Stimulated activated naive CD4-positive, alpha-beta T cell treated with Interleukin-2 at 50 U/mL for 16 hours (primary cell): ENCODE data around the gene HSPA2.
A peak's percentile ranks its signal among the peaks of the same experiment; 100 is the strongest.
"Not testable (repeated sequence)": the region's sequence is repeated elsewhere in the genome, so short reads cannot be mapped to it uniquely, and the experiment has no call there.

Experiments used
- DNase-seq: peaks from one replicate; lab custom pipeline; 2025; lab: John Stamatoyannopoulos, UW

The HSPA2 gene

GRCh38 chr14:64515053-64515452 lies 25.5 kb upstream of the HSPA2 start:
- no peak for DNase-seq

DNA sequence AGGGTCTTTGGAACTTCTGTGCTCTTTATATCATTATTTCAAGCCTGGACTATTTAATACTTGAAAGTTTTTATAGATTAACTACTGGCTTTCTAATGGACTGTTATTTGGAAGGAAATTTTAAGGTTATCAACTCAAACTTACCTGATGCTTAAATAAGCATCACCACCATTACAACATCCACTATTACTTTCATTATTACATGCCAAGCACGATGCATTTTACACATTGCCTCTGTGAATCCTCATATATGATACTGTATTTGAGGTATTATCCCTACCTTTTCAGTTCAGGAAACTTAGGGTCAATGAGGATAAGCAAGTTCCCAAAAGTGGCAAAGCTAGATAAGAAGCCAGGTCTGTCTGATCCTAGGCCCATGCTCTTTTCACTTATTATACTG lies 23.6 kb upstream of the HSPA2 start:
- no peak for DNase-seq

- DNase-seq = not testable (repeated sequence)
Observed at GRCh38 chr14:64517667-64518066, 22.9 kb upstream of the HSPA2 start.

GRCh38 chr14:64518229-64518628 lies 22.3 kb upstream of the HSPA2 start:
- DNase-seq = no peak

GRCh38 chr14:64520699-64521098 lies 19.8 kb upstream of the HSPA2 start:
- no peak for DNase-seq

- DNase-seq = no peak
Observed at GRCh38 chr14:64522591-64523355, 17.8 kb upstream of the HSPA2 start.

DNA sequence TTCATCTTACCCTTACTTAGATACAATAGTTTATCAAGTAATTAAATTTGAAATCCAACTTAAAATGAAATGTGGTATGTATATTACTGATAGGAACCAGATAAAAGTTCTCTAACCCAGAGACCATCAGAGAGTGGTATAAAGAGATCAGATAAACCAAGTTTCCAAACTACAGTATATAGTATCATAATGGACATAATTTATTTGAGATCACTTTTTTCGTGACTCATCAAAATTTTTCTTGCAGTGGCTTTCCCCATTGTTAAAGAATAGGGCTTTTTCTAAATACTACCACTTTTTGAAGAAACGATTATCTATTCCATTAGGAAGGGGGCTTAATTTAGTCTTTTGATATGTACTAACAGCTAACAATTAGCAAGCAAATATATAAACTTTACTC lies 15.2 kb upstream of the HSPA2 start:
- no peak for DNase-seq

GRCh38 chr14:64531567-64531966 lies 9.0 kb upstream of the HSPA2 start:
- no peak for DNase-seq

GRCh38 chr14:64536488-64537245 lies 3.9 kb upstream of the HSPA2 start:
- DNase-seq = no peak

DNA sequence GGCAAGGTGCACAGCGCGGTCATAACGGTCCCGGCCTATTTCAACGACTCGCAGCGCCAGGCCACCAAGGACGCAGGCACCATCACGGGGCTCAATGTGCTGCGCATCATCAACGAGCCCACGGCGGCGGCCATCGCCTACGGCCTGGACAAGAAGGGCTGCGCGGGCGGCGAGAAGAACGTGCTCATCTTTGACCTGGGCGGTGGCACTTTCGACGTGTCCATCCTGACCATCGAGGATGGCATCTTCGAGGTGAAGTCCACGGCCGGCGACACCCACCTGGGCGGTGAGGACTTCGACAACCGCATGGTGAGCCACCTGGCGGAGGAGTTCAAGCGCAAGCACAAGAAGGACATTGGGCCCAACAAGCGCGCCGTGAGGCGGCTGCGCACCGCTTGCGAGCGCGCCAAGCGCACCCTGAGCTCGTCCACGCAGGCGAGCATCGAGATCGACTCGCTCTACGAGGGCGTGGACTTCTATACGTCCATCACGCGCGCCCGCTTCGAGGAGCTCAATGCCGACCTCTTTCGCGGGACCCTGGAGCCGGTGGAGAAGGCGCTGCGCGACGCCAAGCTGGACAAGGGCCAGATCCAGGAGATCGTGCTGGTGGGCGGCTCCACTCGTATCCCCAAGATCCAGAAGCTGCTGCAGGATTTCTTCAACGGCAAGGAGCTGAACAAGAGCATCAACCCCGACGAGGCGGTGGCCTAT lies 875 bp downstream of the HSPA2 start:
- no peak for DNase-seq

DNA sequence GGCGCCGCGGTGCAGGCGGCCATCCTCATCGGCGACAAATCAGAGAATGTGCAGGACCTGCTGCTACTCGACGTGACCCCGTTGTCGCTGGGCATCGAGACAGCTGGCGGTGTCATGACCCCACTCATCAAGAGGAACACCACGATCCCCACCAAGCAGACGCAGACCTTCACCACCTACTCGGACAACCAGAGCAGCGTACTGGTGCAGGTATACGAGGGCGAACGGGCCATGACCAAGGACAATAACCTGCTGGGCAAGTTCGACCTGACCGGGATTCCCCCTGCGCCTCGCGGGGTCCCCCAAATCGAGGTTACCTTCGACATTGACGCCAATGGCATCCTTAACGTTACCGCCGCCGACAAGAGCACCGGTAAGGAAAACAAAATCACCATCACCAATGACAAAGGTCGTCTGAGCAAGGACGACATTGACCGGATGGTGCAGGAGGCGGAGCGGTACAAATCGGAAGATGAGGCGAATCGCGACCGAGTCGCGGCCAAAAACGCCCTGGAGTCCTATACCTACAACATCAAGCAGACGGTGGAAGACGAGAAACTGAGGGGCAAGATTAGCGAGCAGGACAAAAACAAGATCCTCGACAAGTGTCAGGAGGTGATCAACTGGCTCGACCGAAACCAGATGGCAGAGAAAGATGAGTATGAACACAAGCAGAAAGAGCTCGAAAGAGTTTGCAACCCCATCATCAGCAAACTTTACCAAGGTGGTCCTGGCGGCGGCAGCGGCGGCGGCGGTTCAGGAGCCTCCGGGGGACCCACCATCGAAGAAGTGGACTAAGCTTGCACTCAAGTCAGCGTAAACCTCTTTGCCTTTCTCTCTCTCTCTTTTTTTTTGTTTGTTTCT lies 1.7 kb downstream of the HSPA2 start:
- no peak for DNase-seq

- no peak for DNase-seq
Observed at GRCh38 chr14:64542836-64543201, 2.3 kb downstream of the HSPA2 start.

DNA sequence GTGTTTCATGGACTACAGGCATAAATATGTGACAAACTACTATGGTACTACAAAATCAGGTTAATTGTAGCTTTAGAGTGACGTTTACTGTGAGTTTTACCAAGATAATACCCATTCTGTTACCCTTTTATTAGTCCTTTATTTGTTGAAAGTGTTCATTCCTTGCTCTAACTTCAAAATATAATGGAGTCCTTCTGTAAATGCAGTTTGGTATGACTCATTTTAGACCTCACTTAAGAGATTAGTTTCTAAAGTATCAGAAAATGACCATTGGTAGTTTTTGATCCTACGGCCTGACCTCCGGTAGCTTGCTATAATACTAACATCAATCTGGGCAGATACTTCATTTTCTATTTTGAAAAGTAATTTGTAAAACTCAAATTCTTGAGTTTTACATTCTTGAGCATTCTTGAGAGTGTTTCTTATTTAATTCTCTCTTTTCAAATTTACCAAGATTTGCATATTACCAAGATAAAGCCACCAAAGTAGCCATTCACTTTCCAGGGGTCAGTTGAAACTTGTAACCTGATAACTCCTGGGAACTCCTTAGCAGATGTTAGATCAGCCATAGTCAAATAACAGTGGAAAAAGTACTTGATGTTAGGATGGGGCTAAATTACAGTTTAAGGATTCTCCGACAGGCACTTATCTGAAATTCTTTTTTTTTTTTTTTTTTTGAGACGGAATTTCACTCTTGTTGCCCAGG lies 4.2 kb downstream of the HSPA2 start:
- DNase-seq = no peak

DNA sequence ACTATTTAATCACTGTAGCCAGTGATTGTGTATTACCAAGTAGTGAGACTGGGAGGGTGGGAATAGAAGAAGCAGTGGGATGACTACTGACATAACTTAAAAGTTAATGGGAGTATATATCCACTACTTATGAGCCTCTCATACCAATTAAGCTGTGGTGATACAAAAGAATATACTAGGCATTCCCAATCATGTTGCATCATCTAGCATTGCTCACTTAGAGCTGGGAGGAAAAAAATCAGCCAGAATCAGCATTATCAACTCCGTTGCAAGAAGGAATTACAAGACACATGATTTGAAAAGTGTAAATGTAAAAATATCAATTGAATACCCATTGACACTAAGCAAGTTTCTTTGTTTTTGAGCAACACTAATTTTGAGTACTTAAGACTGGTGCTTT lies 8.5 kb downstream of the HSPA2 start:
- no peak for DNase-seq

GRCh38 chr14:64549791-64550620 lies 9.5 kb downstream of the HSPA2 start, which contains the start of gene PPP1R36:
Gene PPP1R36, plus strand, starts transcription at chr14:64549961. Its CDS starts 37 bp downstream, at chr14:64549998.
- DNase-seq = peak; percentile 23

DNA sequence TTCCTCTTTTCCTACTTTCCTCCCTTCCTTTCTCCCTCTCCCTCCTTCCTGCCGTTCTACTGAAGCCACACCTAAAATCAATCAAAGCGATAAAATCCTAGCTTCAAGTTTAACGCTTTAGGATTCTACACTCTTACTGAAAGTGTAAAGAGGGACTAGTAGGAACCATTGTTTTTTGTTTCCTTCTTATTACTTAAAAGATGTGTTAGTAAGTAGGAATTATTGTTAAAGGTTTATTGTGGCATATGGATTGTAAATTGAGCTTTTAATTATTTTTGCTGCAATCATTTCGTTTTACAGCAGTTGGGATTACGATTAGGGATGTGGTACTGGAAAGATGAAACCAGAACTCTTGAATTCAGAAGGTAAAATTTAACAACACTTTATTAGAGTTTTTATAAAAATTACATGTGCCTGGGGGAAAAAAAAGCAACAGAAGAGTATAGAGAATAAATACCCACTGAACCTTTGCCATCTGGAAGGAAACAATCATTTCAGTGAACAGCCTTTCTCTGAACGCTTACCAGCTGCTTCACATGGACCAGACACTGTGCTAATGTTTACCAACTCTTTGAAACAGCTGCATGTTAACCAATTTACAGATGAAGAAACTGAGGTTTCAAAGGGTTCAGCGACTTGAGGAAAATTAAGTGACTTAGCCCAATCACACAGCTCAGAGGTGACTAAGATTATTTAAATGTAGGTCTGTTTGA lies 10.2 kb downstream of the HSPA2 start:
- no peak for DNase-seq

GRCh38 chr14:64554556-64554955 lies 14.0 kb downstream of the HSPA2 start:
- DNase-seq = no peak

GRCh38 chr14:64556526-64556925 lies 16.0 kb downstream of the HSPA2 start:
- no peak for DNase-seq

GRCh38 chr14:64558216-64558615 lies 17.7 kb downstream of the HSPA2 start:
- DNase-seq = not testable (repeated sequence)

DNA sequence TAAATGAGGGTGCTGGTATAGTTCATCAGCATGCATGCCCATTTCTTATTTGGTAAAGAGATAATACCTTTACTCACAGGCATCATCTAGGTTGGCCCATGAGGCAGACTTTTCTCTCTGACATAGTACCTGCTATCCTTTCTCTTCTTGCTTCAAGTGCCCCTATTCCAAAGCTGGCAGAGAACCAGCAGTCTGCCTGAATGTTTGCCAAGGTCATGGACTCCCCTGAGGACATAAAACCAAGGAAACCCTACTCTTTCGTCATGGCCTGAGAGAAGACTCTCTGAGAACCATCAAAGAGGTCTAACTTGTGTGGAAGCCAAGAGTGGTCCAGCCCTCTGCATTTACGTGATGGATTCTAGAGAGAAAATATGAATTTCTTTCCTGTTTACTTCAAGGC lies 21.1 kb downstream of the HSPA2 start:
- DNase-seq = no peak
